Measurements from ENCODE around the gene KIAA0513.
"Not testable (repeated sequence)": the region's sequence is repeated elsewhere in the genome, so short reads cannot be mapped to it uniquely, and the experiment has no call there.

KIAA0513 gene

GRCh38 chr16:85114909-85115567, 87.4 kb downstream of the KIAA0513 start:
- DNase-seq (ENCODE audit: low spot score), result peak; percentile 85

- no peak for DNase-seq (ENCODE audit: low spot score)
Measured at GRCh38 chr16:85117418-85117817, 89.8 kb downstream of the KIAA0513 start.

GRCh38 chr16:85120006-85120340, 92.4 kb downstream of the KIAA0513 start:
- no peak for DNase-seq (ENCODE audit: low spot score)

- not testable (repeated sequence) for DNase-seq (ENCODE audit: low spot score)
Measured at GRCh38 chr16:85123441-85123840, 95.8 kb downstream of the KIAA0513 start.

- DNase-seq (ENCODE audit: low spot score), result peak; percentile 37
Measured at GRCh38 chr16:85123891-85124635, 96.5 kb downstream of the KIAA0513 start.

- DNase-seq (ENCODE audit: low spot score), result no peak
Measured at GRCh38 chr16:85124636-85125346, 97.2 kb downstream of the KIAA0513 start.

GRCh38 chr16:85125570-85126393, 98.2 kb downstream of the KIAA0513 start:
- DNase-seq (ENCODE audit: low spot score), result no peak

GRCh38 chr16:85126394-85126704, 98.8 kb downstream of the KIAA0513 start:
- no peak for DNase-seq (ENCODE audit: low spot score)

GRCh38 chr16:85126705-85127378, 99.2 kb downstream of the KIAA0513 start:
- no peak for DNase-seq (ENCODE audit: low spot score)

GRCh38 chr16:85127379-85127723, 99.8 kb downstream of the KIAA0513 start:
- no peak for DNase-seq (ENCODE audit: low spot score)

GRCh38 chr16:85128079-85128837, 100.7 kb downstream of the KIAA0513 start:
- no peak for DNase-seq (ENCODE audit: low spot score)

- DNase-seq (ENCODE audit: low spot score), result no peak
Measured at GRCh38 chr16:85129876-85130704, 102.5 kb downstream of the KIAA0513 start.

- no peak for DNase-seq (ENCODE audit: low spot score)
Measured at GRCh38 chr16:85130705-85131028, 103.1 kb downstream of the KIAA0513 start.

GRCh38 chr16:85132456-85133289, 105.1 kb downstream of the KIAA0513 start:
- peak; percentile 30 for DNase-seq (ENCODE audit: low spot score)

- DNase-seq (ENCODE audit: low spot score), result no peak
Measured at GRCh38 chr16:85133290-85133599, 105.7 kb downstream of the KIAA0513 start.

GRCh38 chr16:85134076-85134788, 106.6 kb downstream of the KIAA0513 start:
- no peak for DNase-seq (ENCODE audit: low spot score)

GRCh38 chr16:85134789-85135142, 107.2 kb downstream of the KIAA0513 start:
- DNase-seq (ENCODE audit: low spot score), result no peak

- DNase-seq (ENCODE audit: low spot score), result no peak
Measured at GRCh38 chr16:85136213-85136701, 108.7 kb downstream of the KIAA0513 start.

Measured in RKO (cell line).